ENCODE measurements around the gene COA6.

DNA sequence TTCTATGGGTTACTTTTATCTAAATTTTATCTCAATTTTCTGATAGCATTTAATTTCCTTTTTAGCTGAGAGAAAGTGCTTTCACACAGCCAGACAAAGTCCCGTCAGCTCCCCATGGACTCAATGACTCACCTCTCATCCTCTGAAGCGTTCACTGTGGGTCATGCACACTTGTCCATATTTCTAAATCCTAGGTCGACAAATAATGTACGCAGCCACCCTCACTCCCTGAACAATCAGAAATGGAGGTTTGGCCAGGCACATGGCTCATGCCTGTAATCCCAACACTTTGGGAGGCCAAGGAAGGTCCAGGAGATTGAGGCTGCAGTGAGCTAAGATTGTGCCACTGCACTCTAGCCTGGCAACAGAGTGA is 42.4 kb upstream of the COA6 start:
- TF ChIP-seq, protein P1, sequence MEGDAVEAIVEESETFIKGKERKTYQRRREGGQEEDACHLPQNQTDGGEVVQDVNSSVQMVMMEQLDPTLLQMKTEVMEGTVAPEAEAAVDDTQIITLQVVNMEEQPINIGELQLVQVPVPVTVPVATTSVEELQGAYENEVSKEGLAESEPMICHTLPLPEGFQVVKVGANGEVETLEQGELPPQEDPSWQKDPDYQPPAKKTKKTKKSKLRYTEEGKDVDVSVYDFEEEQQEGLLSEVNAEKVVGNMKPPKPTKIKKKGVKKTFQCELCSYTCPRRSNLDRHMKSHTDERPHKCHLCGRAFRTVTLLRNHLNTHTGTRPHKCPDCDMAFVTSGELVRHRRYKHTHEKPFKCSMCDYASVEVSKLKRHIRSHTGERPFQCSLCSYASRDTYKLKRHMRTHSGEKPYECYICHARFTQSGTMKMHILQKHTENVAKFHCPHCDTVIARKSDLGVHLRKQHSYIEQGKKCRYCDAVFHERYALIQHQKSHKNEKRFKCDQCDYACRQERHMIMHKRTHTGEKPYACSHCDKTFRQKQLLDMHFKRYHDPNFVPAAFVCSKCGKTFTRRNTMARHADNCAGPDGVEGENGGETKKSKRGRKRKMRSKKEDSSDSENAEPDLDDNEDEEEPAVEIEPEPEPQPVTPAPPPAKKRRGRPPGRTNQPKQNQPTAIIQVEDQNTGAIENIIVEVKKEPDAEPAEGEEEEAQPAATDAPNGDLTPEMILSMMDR (IDR thresholded peaks at IDR 0.05), result no peak
- TF ChIP-seq POLR2A (IDR thresholded peaks at IDR 0.05), result no peak
